Astrocyte (in vitro differentiated cells and primary cell): ENCODE measurements around the gene ZSCAN12. TPM values are rescaled to one million over a fixed set of nuclear protein-coding genes. Genes with fewer than 3 reads are reported as not detected.

Source experiments
- DNase-seq: peaks from one replicate; pipeline ENCODE4 v3.0.0-alpha.2; 2010; ENCODE audit warnings: low read depth
- FAIRE-seq: peaks from 2 replicates; lab custom pipeline; 2011; peaks lifted over from hg19 to GRCh38; lab: Jason Lieb, UNC
- H2AFZ ChIP-seq: 2 replicates; pipeline ENCODE4 v1.6.0; 2012; ENCODE audit warnings: low read depth, low read length, inconsistent platforms
- H3K27ac ChIP-seq: 2 replicates; pipeline ENCODE4 v1.5.1; 2011; ENCODE audit warnings: low read depth, low read length, inconsistent platforms
- H3K27me3 ChIP-seq: 2 replicates; pipeline ENCODE4 v1.6.0; 2011; ENCODE audit warnings: low read length, inconsistent platforms; ENCODE audit not compliant: insufficient read depth
- H3K36me3 ChIP-seq: 2 replicates; pipeline ENCODE4 v1.5.1; 2011; ENCODE audit warnings: low read length, inconsistent platforms; ENCODE audit not compliant: insufficient read depth
- H3K4me1 ChIP-seq: 2 replicates; pipeline ENCODE4 v1.5.1; 2011; ENCODE audit warnings: low read length, inconsistent platforms; ENCODE audit not compliant: insufficient read depth
- H3K4me2 ChIP-seq: 2 replicates; pipeline ENCODE4 v1.6.0; 2012; ENCODE audit warnings: low read length, inconsistent platforms
- H3K4me3 ChIP-seq: 2 replicates; pipeline ENCODE4 v1.5.1; 2011; ENCODE audit warnings: low read depth, mild to moderate bottlenecking, low read length, inconsistent platforms; ENCODE audit not compliant: insufficient read depth
- H3K79me2 ChIP-seq: 2 replicates; pipeline ENCODE4 v1.6.0; 2012; ENCODE audit warnings: mild to moderate bottlenecking, low read length, inconsistent platforms; ENCODE audit not compliant: insufficient read depth
- H3K9ac ChIP-seq: 2 replicates; pipeline ENCODE4 v1.6.0; 2012; ENCODE audit warnings: mild to moderate bottlenecking, low read length, inconsistent platforms
- H3K9me3 ChIP-seq: 2 replicates; pipeline ENCODE4 v1.5.1; 2012; ENCODE audit warnings: low read depth, mild to moderate bottlenecking, low read length, inconsistent platforms; ENCODE audit not compliant: insufficient read depth
- H4K20me1 ChIP-seq: 2 replicates; pipeline ENCODE4 v1.6.0; 2012; ENCODE audit warnings: low read length, inconsistent platforms; ENCODE audit not compliant: insufficient read depth
- H3K27ac Mint-ChIP-seq: one replicate; pipeline ENCODE4 v1.8.0; 2021; ENCODE audit warnings: mild to moderate bottlenecking, mixed read lengths; ENCODE audit not compliant: unreplicated experiment
- H3K27me3 Mint-ChIP-seq: one replicate; pipeline ENCODE4 v1.8.0; 2021; ENCODE audit warnings: low read depth, mixed read lengths; ENCODE audit not compliant: unreplicated experiment
- H3K36me3 Mint-ChIP-seq: one replicate; pipeline ENCODE4 v1.8.0; 2021; ENCODE audit warnings: low read depth, mixed read lengths; ENCODE audit not compliant: unreplicated experiment
- H3K4me1 Mint-ChIP-seq: one replicate; pipeline ENCODE4 v1.8.0; 2021; ENCODE audit warnings: low read depth, mixed read lengths; ENCODE audit not compliant: unreplicated experiment
- H3K4me3 Mint-ChIP-seq: one replicate; pipeline ENCODE4 v1.8.0; 2021; ENCODE audit warnings: mild to moderate bottlenecking, moderate library complexity, mixed read lengths; ENCODE audit not compliant: unreplicated experiment
- H3K9me3 Mint-ChIP-seq: one replicate; pipeline ENCODE4 v1.8.0; 2021; ENCODE audit warnings: mild to moderate bottlenecking, mixed read lengths; ENCODE audit not compliant: unreplicated experiment
- CTCF ChIP-seq: IDR thresholded peaks from 2 replicates; pipeline ENCODE4 v1.5.1; 2011; ENCODE audit warnings: low read depth, mild to moderate bottlenecking, inconsistent platforms, low read length, moderate library complexity; ENCODE audit not compliant: insufficient read depth
- EZH2 ChIP-seq: IDR thresholded peaks from 2 replicates; pipeline ENCODE4 v1.6.1; 2012; ENCODE audit warnings: mild to moderate bottlenecking, low read length, inconsistent platforms; ENCODE audit not compliant: insufficient read depth
- total RNA-seq: library from RNA; stranded (reverse); gene quantifications from 2 replicates; pipeline ENCODE4 v1.2.1, GENCODE V29; 2021

Gene ZSCAN12
- total RNA-seq, 1 donor from 2014 or later, result 6.3 TPM

GRCh38 chr6:28442586-28442985 lies 43.0 kb upstream of the ZSCAN12 start:
- H3K27ac ChIP-seq, result peak overlapping the region; percentile 85
- peaks cover 23% of the 10 kb centered on the region for H3K79me2 ChIP-seq
- H3K9ac ChIP-seq, result peak overlapping the region; percentile 96
- peaks cover 2% of the 10 kb centered on the region for H3K36me3 ChIP-seq
- H3K9me3 Mint-ChIP-seq, result no peaks in the 10 kb centered on the region
- H3K4me3 Mint-ChIP-seq, result peak overlapping the region; percentile 100
- H4K20me1 ChIP-seq, result no peaks in the 10 kb centered on the region
- H3K36me3 Mint-ChIP-seq, result peaks cover 2% of the 10 kb centered on the region
- TF ChIP-seq EZH2 (no peak), CTCF (no peak)
- FAIRE-seq, result no peak
- H3K4me3 ChIP-seq, result peak overlapping the region; percentile 93
- no peak for DNase-seq
- H3K4me1 ChIP-seq, result no peaks in the 10 kb centered on the region
- H3K27me3 Mint-ChIP-seq, result no peaks in the 10 kb centered on the region
- peak overlapping the region; percentile 94 for H3K4me2 ChIP-seq
- no peaks in the 10 kb centered on the region for H3K9me3 ChIP-seq
- no peaks in the 10 kb centered on the region for H3K27me3 ChIP-seq
- H2AFZ ChIP-seq, result peak overlapping the region; percentile 94
- peaks cover 2% of the 10 kb centered on the region for H3K4me1 Mint-ChIP-seq
- H3K27ac Mint-ChIP-seq, result peak overlapping the region; percentile 97

GRCh38 chr6:28436404-28436803 lies 36.9 kb upstream of the ZSCAN12 start:
- FAIRE-seq (no peak), DNase-seq (no peak)
- H3K27me3 ChIP-seq, result no peaks in the 10 kb centered on the region
- H3K9me3 ChIP-seq, result no peaks in the 10 kb centered on the region
- H3K9me3 Mint-ChIP-seq, result no peaks in the 10 kb centered on the region
- no peak overlapping the region for H3K9ac ChIP-seq
- no peak overlapping the region for H3K27ac Mint-ChIP-seq
- peaks cover 9% of the 10 kb centered on the region for H3K36me3 ChIP-seq
- H3K4me3 Mint-ChIP-seq, result no peak overlapping the region
- no peak overlapping the region for H3K27ac ChIP-seq
- H3K79me2 ChIP-seq, result peaks cover 11% of the 10 kb centered on the region
- H3K36me3 Mint-ChIP-seq, result peaks cover 10% of the 10 kb centered on the region
- H2AFZ ChIP-seq, result no peak overlapping the region
- TF ChIP-seq EZH2, result no peak
- TF ChIP-seq CTCF, result no peak
- H3K27me3 Mint-ChIP-seq, result no peaks in the 10 kb centered on the region
- H3K4me2 ChIP-seq, result no peak overlapping the region
- H3K4me3 ChIP-seq, result no peak overlapping the region
- H3K4me1 Mint-ChIP-seq, result peaks cover 4% of the 10 kb centered on the region
- H4K20me1 ChIP-seq, result peaks cover 4% of the 10 kb centered on the region
- no peaks in the 10 kb centered on the region for H3K4me1 ChIP-seq

- no peaks in the 10 kb centered on the region for H3K27me3 Mint-ChIP-seq
- Histone ChIP-seq H3K4me2 (no peak overlapping the region), H3K27ac (no peak overlapping the region), H3K79me2 (no peaks in the 10 kb centered on the region), H2AFZ (no peak overlapping the region), H3K27me3 (no peaks in the 10 kb centered on the region), H3K36me3 (peaks cover 9% of the 10 kb centered on the region), H4K20me1 (peaks cover 4% of the 10 kb centered on the region), H3K9me3 (no peaks in the 10 kb centered on the region), H3K4me3 (no peak overlapping the region), H3K4me1 (no peaks in the 10 kb centered on the region), H3K9ac (no peak overlapping the region)
- DNase-seq (no peak), FAIRE-seq (no peak)
- TF ChIP-seq CTCF (no peak), EZH2 (no peak)
- no peaks in the 10 kb centered on the region for H3K9me3 Mint-ChIP-seq
- H3K4me1 Mint-ChIP-seq, result peaks cover 4% of the 10 kb centered on the region
- H3K36me3 Mint-ChIP-seq, result peaks cover 17% of the 10 kb centered on the region
- H3K4me3 Mint-ChIP-seq, result no peak overlapping the region
- H3K27ac Mint-ChIP-seq, result no peak overlapping the region
These were observed 33.6 kb upstream of the ZSCAN12 start for GRCh38 chr6:28433119-28433518.
